HG02678 (cell line): Measurements from ENCODE around the gene DISP1.

Experiments used
- ATAC-seq: cut with Tn5 transposase; IDR thresholded peaks from one replicate; pipeline ENCODE4 v1.9.1; 2021; ENCODE audit warnings: mild to moderate bottlenecking, moderate library complexity; ENCODE audit not compliant: unreplicated experiment

Gene DISP1

GRCh38 chr1:222814536-222815439 lies at the start of gene DISP1:
Gene DISP1, plus strand, starts transcription at chr1:222815039. Its CDS starts 127,785 bp downstream, at chr1:222942824.
- ATAC-seq = peak; percentile 90

DNA sequence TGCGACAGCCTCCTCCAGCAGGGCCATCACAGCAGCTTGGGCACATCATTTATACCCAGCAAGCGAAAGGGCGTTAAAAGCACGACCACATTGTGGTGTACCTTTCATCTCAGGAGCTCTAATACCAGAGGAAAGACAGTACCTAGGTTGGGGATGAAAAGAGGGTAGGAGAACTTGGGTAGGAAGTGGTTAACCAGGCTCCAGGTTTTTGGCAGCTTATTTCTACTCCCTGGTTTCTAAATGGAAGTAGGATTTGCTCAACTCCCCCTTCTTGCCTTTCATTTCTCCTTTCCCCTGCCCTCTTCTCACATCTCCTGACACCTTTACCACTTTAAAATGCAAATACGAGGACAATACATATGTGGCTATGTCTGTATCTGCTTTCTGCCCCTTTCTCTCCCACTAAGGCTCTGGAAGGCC lies 47.7 kb upstream of the DISP1 start:
- ATAC-seq = no peak

DNA sequence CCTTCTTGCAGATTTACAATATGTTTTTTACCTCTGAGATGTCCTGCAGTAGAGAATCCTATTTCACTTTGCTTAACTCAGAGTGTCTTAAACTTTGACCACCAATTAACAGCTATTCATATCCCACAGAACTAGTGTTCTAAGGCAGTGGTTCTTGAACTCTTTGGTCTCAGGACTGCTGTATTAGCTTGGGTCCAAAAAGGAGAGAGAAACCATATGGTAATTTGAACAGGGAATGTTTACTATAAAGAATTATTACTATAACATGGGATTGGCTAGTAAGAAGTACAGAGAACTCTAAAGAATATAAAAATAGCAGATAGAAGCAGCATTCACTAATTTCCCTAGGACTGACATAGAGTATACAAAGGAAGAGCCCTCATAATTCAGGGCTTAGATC lies 46.2 kb upstream of the DISP1 start:
- ATAC-seq = no peak

GRCh38 chr1:222769181-222769580 lies 45.7 kb upstream of the DISP1 start:
- ATAC-seq = no peak

DNA sequence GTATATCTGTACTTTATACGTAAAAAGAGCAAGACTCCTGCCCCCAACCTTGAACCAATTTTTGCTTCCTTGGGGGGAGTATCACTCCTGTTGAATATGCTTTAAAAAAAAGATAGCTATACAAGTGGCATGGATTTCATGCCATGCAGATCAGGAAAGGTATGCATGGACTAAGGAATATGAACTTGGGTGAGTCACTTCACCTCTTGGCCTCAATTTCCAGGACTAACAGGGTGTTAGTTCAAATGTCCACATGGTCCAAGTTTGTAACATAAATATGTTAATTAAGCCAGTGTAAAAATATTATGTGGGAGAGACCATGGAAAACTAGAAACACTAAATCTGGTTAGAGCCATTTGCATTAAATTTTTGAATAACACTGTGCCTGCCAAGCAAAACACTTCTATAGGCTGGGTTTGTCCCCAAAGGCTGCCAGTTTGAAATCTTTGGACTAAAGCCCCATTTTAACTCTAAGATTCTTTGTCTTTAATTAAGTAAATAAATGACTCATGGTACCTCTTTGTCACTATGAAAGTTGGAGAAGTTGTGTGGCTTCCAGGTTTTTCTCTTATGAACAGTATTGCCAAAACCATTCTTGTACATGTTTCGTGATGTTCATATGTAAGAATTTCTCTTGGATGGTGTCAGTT lies 44.7 kb upstream of the DISP1 start:
- ATAC-seq = no peak

GRCh38 chr1:222772996-222773379 lies 41.9 kb upstream of the DISP1 start:
- ATAC-seq = peak; percentile 92

GRCh38 chr1:222777463-222777862 lies 37.4 kb upstream of the DISP1 start:
- no peak for ATAC-seq

DNA sequence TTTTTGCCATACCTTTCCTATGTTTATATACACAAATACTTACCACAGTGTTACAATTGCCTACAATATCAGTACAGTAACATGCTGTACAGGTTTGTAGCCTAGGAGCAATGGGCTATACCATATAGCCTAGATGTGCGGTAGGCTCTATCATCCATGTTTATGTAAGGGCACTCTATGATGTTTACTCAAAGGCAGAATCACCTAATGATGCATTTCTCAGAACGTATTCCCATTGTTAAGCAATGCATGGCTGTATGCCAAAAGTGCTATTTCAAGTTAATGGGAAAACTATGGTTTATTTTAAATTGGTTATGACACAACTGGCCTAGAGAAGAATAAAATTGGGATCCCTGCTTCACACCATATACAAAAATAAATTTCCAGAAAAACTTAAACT lies 36.9 kb upstream of the DISP1 start:
- no peak for ATAC-seq

DNA sequence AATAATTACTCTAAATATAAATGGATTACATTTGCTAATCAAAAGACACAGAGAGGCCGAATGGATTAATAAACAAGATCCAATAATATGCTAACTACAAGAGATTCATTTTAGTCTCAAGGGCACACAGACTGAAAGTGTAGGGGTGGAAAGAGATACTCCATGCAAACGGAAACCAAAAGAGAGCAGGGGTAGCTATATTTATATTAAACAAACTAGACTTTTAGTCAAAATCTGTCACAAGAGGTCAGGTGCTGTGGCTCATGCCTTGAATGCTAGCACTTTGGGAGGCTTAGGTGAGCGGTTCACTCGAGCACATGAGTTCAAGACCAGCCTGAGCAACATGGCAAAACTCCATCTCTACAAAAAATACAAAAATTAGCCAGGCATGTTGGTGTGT lies 33.6 kb upstream of the DISP1 start:
- ATAC-seq = peak; percentile 85

GRCh38 chr1:222783051-222783450 lies 31.8 kb upstream of the DISP1 start:
- no peak for ATAC-seq

DNA sequence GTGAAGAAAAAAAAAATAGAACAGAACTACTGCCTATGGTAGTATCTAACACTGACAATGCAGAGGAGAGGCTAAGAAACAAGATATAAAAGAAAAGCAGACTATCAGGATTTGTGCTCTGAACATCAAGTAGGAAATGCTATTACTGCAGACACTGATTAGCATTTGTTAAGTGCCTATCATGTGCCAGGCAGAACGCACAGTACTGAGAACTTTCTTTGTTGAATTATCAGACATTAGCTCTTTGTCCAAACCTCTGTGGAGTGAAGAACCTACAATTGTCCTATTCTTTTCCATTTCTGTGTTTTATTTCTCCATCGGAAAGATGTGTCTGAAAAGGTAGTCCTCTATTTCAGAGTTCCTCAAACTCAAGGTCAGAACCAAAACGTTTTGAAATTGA lies 30.5 kb upstream of the DISP1 start:
- no peak for ATAC-seq

- no peak for ATAC-seq
Measured at GRCh38 chr1:222784916-222785315, 29.9 kb upstream of the DISP1 start.

DNA sequence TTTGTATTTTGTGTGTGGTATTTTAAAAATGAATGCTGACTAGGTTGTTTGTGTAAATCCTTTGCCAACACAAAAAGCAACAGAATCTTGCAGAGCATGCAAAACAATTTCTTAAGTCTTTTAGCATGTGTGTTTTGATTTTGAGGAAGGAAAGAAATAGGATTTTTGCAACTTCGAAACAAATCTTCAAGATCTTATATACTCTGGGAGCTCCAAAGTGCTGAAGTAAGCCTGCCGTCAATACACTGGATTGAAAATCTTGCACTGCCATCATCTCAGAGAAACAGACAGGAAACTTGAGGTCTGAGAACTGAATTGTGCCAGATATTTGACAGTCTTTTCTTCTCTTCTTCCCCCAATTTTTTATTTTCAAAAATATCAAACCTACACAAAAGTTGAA lies 29.3 kb upstream of the DISP1 start:
- ATAC-seq = no peak

DNA sequence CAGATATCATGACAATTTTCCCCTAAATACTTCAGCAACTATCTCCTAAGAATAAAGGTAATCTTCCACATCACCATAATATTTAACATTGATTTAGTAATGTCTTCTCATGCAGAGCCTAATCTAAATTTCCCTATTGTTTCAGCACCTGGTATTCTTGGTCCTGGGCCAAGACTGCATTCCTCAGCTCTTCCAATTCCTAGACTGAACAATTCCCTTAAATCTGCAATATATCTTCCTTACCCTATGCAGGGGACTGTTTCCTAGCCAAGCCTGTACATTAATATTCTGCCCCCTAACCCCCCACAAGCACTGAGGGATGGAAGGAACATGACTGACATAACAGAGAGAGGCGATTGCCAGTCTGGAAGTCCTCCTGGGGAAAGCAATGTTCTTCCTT lies 28.7 kb upstream of the DISP1 start:
- no peak for ATAC-seq

DNA sequence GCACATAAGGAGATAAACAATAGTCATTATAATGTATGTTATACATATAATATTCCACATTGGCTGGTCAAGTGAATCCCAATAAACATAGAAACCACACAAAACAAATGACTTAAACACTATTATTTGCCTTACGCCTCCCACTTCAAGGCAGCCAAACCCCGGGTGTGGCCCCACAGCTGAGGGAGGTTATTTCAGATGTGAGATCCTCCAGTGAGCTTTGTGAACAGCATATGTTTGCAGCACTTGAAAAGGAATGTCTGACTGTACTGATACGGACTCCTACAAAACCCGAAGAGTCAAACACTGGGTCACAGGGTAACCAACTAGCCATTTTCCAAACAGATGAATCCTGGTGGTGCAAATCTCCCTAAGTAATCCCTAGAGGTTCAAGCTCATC lies 27.1 kb upstream of the DISP1 start:
- no peak for ATAC-seq

- no peak for ATAC-seq
Measured at GRCh38 chr1:222788402-222789156, 26.3 kb upstream of the DISP1 start.

- no peak for ATAC-seq
Measured at GRCh38 chr1:222790115-222790514, 24.7 kb upstream of the DISP1 start.

GRCh38 chr1:222790520-222790919 lies 24.3 kb upstream of the DISP1 start:
- no peak for ATAC-seq

- no peak for ATAC-seq
Measured at GRCh38 chr1:222791006-222791710, 23.7 kb upstream of the DISP1 start.

- ATAC-seq = no peak
Measured at GRCh38 chr1:222792744-222793143, 22.1 kb upstream of the DISP1 start.
